GM21717 (cell line): ENCODE measurements around the gene MTA1.

Experiments used
- ATAC-seq: cut with Tn5 transposase; IDR thresholded peaks from one replicate; pipeline ENCODE4 v1.9.1; 2021; ENCODE audit warnings: mild to moderate bottlenecking, moderate library complexity; ENCODE audit not compliant: unreplicated experiment

The MTA1 gene

GRCh38 chr14:105508601-105509000 lies 89.0 kb downstream of the MTA1 start:
- ATAC-seq: no peak

- ATAC-seq: no peak
Measured at GRCh38 chr14:105517096-105517495, 97.5 kb downstream of the MTA1 start.

GRCh38 chr14:105519946-105520698 lies 100.5 kb downstream of the MTA1 start:
- ATAC-seq: no peak
